ENCODE data around the gene PIANP.
"Not testable (repeated sequence)": the region's sequence is repeated elsewhere in the genome, so short reads cannot be mapped to it uniquely, and the experiment has no call there.

Gene PIANP

GRCh38 chr12:6700646-6701051, at the start of gene PIANP:
TSS of gene PIANP (minus strand) at chr12:6700815. CDS start at chr12:6698061, 2,754 bp downstream.
- DNase-seq, result no peak

GRCh38 chr12:6748761-6749160, 48.1 kb upstream of the PIANP start:
- no peak for DNase-seq

DNA sequence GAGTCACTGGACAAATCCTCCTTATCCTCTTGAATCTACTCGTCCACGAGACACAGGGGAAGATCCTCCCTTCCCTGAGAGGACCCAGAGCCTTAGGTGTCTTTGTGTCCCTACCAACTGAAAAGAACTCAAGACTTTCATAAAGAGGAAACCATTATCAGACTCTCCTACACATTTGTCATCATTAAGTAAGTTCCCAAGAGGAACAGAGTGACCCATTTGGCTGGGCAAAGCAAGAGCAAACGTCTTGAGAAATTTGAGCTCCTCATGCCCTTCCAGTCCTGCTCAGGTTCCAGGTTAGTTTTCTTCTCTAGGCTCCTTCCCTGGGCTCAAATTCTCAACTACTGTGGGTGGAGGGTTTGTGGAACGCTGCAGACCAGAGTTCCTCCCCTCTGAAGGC, 46.6 kb upstream of the PIANP start:
- no peak for DNase-seq

GRCh38 chr12:6745741-6746525, 45.3 kb upstream of the PIANP start:
- DNase-seq, result peak; percentile 41

GRCh38 chr12:6743300-6743699, 42.7 kb upstream of the PIANP start:
- DNase-seq, result not testable (repeated sequence)

- DNase-seq, result no peak
Measured at GRCh38 chr12:6742834-6743233, 42.2 kb upstream of the PIANP start.

GRCh38 chr12:6742080-6742479, 41.5 kb upstream of the PIANP start:
- DNase-seq, result not testable (repeated sequence)

- DNase-seq, result no peak
Measured at GRCh38 chr12:6736754-6737153, 36.1 kb upstream of the PIANP start.

DNA sequence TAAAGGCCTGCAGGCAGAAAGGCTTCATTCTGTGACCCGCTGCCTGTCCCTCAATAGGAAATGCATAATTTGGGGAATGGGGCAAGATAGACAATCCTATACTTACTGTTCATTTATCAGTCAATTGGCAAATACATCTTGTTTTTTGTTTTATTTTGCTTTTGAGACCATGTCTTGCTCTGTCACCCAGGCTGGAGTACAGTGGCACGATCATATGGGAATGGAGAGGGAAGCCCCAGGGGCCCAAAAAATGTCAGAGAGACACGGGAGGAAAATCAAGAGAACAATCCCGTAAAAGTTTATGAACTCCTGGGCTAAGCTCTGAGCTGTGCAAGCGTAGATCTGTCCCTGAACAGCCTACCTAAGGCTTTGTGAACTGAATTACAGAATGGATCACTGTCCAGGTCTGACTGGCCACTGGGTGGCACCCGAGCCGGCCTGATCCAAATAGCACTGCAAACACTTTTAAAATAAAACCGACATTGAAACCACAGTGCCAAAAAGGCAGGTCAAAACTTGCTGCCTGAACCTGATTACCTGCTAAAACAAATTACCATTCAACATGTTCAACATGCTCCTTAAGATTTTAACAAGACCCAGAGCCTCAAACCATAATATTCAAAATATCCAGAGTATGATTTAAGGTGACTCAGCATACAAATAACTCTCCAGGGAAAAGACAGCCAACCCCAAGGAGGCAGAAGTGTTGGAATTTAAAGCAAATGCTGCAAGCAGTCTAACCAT, 35.0 kb upstream of the PIANP start:
- DNase-seq, result no peak

DNA sequence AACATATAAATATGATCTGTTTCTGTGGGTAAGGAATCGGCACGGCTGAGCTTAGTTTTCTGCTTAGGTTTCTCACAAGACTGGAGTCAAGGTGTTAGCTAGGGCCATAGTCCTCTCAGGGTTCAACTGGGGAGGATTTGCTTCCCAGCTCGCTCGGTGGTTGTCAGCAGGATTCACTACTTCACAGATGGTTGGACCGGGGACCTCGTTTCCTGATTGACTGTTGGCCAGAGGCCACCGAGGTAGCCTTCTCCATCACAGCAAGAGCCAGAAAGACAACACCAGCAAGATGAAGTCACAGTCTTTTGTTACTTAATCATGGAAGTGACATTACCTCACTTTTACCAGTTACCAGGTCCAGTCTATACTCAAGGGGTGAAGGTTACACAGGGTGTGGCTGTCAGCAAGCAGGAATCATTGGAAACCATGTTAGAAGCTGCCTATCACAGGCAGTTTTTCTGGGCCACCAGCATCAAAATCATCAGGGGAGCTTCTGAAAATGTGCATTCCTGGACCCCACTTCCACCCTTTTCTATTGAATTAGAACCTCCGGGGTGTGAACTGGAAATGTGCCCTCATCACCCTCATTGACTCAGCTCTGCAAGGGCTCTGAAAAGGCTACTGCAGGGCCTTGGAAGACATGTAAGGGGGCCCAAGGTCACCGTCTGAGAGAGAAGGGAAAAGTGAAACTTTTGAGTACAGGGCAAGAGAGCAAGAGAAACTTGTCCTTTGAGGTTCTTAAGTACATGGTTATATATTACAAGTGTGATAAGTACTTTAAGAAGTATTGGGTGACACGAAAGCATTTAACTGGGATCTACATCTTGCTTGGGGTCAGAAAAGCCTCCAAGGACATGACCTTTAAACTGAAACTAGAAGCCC, 34.1 kb upstream of the PIANP start:
- DNase-seq, result no peak

GRCh38 chr12:6730169-6730568, 29.6 kb upstream of the PIANP start:
- no peak for DNase-seq

DNA sequence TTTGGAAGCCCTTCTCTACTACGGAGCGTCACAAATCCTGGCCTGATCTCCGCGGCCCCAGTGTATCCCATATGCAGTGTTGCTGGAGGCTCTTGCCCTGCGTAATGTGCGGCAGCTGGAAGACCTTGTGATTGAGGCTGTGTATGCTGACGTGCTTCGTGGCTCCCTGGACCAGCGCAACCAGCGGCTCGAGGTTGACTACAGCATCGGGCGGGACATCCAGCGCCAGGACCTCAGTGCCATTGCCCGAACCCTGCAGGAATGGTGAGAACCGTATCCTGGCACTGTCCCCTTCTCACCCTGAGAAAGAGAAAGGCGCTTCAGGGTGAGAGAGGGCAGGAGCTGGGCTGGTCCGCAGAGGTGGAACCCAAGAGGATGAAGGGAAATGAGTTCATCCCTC, 28.6 kb upstream of the PIANP start:
- no peak for DNase-seq

DNA sequence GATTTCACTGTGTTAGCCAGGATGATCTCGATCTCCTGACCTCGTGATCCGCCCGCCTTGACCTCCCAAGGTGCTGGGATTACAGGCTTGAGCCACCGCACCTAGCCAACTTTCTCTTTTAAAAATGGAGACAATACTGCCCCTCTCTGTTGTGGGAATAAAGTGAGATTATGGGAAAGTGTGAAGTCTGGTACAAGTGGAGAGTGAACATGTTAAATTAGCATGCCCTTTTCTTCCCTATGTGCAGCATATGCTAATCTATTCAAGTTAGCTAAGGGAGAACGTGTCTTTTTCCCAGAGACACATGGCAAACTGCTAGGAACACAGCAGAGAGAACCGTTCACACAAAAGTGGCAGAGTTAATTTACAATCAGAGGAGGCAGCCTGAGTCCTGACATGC, 24.7 kb upstream of the PIANP start:
- DNase-seq, result no peak

DNA sequence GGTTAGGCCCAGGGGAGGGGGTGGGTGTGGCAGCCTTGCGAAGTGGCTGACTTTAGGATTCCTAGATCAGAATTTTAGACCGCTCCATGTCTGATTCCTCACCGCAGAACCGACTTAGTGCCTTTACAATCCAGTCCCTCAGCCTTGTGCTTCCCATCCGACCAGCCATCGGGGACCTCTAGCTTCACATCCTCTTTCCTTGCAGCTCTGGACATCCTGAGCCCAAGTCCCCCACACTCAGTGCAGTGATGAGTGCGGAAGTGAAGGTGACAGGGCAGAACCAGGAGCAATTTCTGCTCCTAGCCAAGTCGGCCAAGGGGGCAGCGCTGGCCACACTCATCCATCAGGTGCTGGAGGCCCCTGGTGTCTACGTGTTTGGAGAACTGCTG, 23.8 kb upstream of the PIANP start:
- DNase-seq, result no peak

DNA sequence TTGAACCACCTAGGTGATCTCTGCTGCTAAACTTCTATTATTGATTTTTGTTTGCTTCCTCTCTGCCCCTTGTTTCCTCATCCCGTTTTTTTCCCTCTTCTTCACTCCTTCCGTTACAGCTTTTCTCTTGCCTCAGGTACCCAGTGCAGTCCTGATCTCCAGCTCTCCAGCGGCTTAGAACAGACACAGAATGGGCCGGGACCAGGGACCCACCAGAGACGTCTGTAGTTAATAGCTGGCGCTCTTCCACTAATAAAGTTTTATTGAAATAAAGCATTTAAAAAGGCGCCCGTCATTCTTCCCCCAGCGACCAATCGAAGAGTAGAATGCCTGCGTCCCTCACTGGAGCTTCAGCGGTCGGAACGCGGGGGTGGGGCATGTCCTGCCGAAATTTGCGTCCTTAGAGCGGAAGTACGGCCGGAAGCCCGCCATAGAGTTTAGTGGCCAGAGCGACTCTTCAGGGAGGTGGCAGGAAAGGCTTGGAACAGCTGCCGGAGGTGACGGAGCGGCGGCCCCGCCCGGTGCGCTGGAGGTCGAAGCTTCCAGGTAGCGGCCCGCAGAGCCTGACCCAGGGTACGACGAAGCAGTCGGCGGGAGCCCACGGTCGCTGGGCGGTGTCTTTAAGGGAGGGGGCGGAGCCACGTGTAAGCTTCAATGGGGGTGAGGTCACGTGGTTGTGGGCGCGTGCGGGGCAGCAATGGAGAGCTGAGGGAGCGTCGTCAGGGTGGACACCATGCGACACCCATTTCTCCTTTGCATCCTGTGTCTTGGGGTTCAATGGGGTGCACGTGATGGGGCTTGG, 23.2 kb upstream of the PIANP start, which contains the start of gene COPS7A:
Gene COPS7A (plus strand): TSS at position 440 of the 802 bp plus-strand sequence. CDS start 611 bp downstream, outside the sequence.
- DNase-seq, result peak; percentile 99

DNA sequence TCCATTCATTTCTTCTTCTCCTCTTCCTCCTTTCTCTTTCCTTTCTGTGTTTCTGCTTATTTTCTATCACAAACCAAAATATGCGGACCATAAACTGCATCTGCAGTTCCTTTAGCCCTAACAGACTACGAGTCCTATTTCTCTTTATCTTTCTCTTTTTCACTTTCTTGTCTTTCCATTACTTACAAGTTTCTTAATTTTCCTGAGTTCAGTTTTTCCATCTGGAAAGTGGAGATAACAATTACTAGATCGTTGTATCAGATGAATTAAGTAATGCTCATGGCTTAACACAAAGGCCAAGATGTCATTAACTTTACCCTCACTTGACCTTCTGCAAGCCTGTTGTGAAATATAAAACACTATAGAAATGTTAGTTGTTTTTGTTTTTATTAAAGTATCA, 22.2 kb upstream of the PIANP start:
- DNase-seq, result no peak

DNA sequence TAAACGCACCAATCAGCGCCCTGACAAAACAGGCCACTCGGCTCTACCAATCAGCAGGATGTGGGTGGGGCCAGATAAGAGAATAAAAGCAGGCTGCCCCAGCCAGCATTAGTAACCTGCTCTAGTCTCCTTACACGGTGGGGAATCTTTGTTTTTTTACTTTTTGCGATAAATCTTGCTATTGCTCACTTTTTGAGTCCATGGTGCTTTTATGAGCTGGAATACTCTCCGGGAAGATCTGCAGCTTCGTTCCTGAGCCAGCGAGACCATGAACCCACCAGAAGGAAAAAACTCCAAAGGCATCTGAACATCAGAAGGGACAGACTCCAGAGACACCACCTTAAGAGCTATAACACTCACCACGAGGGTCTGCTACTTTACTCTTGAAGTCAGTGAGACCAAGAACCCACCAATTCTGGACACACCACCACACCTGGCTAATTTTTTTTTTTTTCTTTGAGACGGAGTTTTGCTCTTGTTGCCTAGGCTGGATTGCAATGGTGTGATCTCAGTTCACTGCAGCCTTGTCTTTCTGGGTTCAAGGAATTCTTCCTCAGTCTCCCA, 16.3 kb upstream of the PIANP start:
- no peak for DNase-seq

GRCh38 chr12:6716031-6716873, 15.6 kb upstream of the PIANP start:
- not testable (repeated sequence) for DNase-seq

DNA sequence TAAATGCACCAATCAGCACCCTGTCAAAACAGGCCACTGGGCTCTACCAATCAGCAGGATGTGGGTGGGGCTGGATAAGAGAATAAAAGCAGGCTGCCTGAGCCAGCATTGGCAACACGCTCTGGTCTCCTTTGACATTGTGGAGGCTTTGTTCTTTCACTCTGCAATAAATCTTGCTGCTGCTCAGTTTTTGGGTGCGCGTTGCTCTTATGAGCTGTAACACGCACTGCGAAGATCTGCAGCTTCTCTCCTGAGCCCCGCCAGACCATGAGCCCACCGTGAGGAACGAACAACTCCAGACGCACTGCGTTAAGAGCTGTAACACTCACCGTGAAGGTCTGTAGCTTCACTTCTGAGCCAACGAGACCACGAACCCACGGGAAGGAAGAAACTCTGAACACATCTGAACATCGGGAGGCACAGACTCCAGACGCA, 8.4 kb upstream of the PIANP start:
- no peak for DNase-seq

DNA sequence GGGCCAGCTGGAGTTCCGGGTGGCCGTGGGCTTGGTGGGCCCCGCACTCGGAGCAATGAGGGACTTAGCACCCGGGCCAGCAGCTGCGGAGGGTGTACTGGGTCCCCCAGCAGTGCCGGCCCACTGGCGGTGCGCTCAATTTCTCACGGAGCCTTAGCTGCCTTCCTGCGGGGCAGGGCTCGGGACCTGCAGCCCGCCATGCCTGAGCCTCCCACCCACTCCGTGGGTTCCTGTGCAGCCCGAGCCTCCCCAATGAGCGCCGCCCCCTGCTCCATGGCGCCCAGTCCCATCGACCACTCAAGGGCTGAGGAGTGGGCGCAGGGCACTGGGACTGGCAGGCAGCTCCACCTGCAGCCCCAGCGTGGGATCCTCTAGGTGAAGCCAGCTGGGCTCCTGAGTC, 7.7 kb upstream of the PIANP start:
- not testable (repeated sequence) for DNase-seq

DNA sequence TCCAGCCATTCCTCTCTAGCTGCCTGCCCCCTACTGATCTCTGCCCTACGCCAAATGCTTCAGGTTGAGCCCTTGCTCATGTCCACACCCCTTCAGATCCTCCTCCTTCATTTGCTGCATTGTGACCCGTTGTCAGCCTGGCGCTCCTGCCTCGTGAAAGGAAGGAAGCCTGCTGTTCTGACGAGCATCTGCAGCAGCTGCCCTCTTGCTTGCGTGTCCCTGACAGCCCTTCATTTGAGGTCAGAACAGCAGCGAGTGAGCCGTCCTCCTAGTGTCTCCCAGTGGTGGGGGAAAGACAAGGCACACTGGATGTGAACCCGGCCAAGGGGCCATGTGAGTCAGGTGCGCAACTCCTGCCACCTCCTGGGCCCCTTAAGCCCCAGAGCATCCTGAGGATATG, 3.0 kb upstream of the PIANP start:
- no peak for DNase-seq
